Hindlimb muscle (tissue), 1 donor: Measurements from ENCODE around the gene KRTAP5-3. TPM values are rescaled to one million over a fixed set of nuclear protein-coding genes. Genes with fewer than 3 reads are reported as not detected.

Experiments used
- DNase-seq: peaks from one replicate; pipeline ENCODE4 v3.0.0-alpha.2; 2013
- polyA plus RNA-seq: library from polyadenylated mRNA; unstranded; fragments of 120-200 nt; gene quantifications from one replicate; pipeline ENCODE4 v1.2.1, GENCODE V29; 2013; ENCODE audit not compliant: insufficient read length

The KRTAP5-3 gene
- polyA plus RNA-seq, 1 donor: not detected

- DNase-seq: no peak
Measured at GRCh38 chr11:1642288-1643145, 34.3 kb upstream of the KRTAP5-3 start.

GRCh38 chr11:1641096-1641495 is 32.8 kb upstream of the KRTAP5-3 start:
- DNase-seq: no peak

DNA sequence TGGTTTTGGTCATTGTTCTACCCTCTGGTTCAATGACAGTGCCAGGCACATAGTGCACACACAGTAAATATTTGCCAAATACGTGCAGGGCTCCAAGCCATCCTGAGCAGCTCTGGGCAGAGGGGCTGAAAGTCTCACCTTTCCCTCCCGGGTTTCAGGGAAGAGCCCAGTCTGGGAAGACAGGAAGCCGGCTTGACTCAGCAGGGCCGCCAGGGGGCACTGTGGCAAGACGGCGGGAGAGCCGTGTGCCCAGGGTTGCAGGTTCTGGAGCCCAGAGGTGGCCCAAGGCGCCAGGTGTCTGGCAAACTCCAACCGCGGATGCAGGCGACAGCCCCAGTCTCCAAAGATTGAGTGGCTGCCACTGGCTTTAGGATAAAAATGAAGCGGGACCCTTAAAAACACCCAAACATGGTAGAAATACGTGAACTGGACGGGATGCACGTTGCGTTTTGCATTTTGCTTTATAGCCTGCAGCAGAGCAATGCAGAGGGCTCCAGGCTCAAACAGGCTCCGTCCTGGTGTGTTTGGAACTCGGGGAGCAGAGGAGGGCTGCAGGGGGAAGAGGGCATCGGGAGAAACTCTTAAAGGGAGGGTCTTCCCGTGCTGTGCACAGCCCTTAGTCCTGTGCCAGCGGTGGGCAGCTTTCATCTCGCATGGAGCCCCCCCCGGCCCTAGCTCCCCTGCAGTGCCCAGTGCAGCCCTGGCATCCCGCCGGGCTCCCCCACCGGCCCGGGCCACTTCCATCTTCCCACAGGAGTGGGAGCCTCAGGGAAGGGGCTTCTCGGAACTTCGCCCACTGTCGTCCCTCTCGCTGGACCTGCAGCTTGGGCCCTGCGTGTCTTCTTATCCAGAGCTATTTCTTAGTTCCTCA is 32.0 kb upstream of the KRTAP5-3 start:
- DNase-seq: no peak

GRCh38 chr11:1639666-1640065 is 31.4 kb upstream of the KRTAP5-3 start:
- DNase-seq: no peak

DNA sequence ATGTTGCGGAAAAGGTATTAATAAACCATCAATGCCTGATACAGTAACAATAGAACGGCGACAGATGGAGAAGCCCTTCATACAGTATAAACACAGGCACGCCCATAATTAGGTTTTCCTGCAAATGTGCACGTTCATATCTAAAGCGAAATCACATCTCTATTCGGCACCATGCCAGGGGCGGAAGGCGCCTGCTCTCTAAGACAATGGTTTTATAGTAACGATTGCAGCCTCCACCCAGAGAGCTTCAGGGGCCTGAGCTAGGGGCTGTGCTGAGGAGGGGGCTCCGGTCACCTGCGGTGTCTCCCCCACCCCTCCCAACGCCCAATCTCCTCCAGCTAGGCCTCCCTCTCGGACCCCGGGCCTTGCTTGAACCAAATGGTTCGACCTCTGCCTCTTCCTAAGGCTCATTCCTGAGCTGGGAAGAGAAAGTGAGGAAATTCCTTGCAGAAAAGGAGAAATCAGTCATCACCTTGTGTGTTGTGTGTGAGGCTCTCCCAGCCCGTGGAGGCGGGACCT is 30.9 kb upstream of the KRTAP5-3 start:
- DNase-seq: no peak

DNA sequence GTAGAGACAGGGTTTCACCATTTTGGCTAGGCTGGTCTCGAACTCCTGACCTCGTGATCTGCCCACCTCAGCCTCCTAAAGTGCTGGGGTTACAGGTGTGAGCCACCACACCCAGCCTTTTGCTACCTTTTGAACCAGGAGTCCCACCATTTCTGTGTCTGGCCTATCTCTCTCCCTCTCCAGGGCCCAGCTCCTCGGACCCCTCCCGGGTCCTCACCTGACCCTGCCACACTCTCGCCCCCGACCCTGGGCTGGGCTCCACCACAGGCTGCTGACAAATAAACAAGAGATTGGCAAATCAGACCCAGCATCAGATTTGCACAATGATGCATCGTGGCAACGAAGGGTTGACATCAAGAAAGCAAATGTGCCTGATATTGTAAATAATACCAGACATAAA is 30.1 kb upstream of the KRTAP5-3 start:
- DNase-seq: no peak

DNA sequence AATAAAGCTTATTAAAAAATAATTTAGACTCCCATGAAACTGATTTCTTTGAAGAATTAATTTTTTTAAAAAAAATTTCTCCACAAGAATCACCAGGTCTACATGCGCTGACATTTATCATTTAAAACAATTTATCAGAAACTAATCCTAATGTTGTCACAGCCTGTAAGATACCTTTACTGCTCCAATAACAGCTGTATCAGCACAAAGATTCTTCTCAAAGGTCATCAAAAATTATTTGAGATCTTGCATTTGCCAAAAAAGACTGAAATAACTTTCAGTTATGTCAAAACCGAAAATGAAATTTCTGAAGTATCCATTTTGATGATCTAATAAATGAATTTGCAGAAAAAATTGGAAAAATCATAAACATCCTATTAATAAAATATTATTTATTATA is 29.4 kb upstream of the KRTAP5-3 start:
- no peak for DNase-seq

DNA sequence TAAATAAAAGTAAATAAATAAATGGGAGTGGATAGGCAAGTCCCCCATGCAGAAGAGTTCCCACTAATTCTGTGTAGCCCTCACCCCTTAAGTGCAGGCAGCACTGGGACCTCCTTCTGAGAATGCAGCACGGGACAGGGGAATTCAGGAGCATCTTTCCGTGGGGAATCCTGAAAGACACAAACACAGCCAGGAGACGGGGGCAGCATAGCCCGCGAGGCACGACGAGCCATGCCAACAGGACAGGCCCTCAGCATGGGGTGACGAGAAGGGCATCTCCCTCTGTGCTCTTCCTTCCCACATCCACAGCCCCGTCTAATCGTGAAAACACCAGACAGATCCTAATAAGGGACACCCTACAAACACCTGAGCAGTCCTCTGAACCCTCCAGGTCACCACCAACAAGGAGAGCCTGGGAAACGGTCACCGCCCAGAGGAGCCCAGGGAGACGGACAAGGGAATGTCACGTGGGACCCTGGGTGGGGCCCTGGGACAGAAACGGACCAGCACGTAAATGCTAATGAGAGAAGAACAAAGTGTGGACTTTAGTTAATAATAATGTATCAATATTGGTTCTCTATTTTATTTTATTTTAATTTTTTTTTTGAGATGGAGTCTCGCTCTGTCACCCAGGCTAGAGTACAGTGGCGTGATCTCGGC is 28.2 kb upstream of the KRTAP5-3 start:
- no peak for DNase-seq

GRCh38 chr11:1633864-1634263 is 25.6 kb upstream of the KRTAP5-3 start:
- no peak for DNase-seq

- no peak for DNase-seq
Measured at GRCh38 chr11:1632053-1632714, 23.9 kb upstream of the KRTAP5-3 start.

DNA sequence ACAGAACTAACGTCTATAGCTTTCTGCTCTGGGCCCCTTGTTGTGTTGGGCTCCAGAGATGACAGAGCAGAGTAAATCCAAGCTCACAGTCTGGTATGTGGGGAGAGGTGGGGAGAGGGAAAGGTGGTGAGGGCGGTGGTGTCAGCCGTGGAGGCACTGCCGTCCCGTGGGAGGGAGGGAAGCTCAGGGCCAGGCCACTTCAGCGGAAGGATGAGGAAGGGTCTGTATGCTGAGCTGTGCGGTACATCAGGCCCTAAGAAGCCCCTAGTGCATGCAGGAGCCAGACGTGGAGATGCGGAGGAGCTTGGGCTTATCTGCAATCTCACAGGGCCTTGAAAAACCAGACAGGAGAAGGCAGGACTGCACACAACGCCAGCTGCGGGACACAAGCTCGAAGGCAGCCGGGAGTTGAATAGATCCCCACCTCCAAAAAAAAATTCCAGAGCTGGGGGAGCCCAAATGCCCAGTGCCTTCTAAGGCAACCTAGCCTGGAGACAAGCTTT is 22.9 kb upstream of the KRTAP5-3 start:
- DNase-seq: no peak

- DNase-seq: no peak
Measured at GRCh38 chr11:1630271-1630670, 22.0 kb upstream of the KRTAP5-3 start.

GRCh38 chr11:1629326-1630185 is 21.3 kb upstream of the KRTAP5-3 start, which contains the start of gene KRTAP5-5:
Gene KRTAP5-5, plus strand, starts transcription at chr11:1629775. Its CDS starts 66 bp downstream, at chr11:1629841.
- no peak for DNase-seq

DNA sequence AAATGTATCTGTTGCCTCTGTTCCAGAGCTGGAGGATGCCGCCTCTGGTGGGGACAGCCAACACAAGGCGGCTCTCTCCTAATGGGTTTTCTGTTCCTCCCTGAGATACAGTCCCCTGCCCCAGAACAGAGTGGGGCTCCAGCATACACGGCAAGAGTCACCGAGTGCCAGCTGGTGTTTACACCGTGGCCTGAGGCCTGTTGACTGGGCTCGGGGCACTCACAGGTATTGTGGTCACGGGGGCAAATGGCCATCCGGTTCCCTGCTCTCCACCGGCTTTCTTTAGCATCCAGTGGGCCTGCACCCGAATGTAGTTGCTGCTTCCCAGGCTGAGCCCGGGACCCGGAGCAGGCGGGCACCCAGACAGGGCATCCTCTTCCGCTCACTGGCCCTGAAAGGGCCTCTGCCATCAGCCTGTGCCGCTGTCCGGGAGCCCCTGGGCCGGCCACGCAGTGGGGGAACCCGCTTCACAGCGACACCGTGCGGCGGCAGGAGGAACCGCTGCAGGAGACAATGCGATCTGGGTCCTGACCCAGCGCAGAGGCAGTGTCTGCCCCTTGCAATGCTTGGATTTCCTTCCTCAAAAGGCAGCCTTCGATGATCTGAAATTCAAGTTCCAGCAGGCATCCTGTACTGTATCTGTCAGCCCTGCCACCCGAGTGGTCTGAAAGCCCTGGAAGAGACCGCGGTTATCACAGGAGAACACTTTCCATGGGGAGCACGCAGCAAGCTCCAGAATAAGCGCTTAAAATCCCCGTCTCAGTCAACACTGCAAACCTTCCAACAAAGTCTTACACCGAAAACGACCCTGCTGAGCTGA is 20.5 kb upstream of the KRTAP5-3 start:
- DNase-seq: peak; percentile 47

- DNase-seq: no peak
Measured at GRCh38 chr11:1625541-1625940, 17.3 kb upstream of the KRTAP5-3 start.

DNA sequence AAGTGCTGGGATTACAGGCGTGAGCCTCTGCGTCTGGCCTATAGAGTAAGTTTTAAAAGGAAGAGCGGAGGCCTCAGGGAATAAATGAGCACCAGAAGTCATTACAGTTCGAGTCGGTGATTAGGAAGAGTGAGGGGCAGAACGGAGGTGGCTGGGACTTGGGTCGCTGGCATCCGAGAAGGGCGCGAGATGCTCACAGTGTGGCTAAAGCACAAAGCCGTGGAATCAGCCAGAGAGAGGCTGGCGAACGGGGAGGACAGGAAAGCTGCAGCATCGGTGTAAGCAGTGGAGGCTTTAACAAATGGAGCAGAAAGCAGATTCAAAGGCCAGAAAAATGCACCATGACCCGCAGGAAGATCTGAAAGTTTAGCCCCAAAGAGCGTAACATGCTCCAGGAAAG is 16.4 kb upstream of the KRTAP5-3 start:
- no peak for DNase-seq

GRCh38 chr11:1623716-1624115 is 15.5 kb upstream of the KRTAP5-3 start:
- DNase-seq: no peak

GRCh38 chr11:1622086-1622485 is 13.8 kb upstream of the KRTAP5-3 start, which contains the start of gene KRTAP5-4:
Gene KRTAP5-4, minus strand, starts transcription at chr11:1622138. Its CDS starts 45 bp downstream, at chr11:1622093.
- DNase-seq: no peak

DNA sequence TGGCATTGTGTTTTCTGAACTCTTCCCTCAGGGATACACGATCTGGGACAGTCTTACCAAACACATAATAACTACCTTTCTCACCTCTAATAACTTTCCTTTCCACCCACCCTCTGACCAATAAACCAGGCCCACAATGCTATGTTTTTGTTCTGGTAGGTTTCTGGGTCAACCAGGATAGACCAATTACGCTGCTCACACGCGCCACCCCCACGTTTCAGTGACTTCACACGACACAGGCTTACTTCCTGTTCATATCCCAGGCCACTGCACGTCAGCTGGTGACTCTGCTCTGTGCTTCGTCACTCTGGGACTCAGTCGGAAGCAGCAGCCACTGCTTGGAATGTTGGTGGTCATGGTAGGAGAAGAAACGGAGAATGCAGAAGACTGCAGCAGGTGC is 11.2 kb upstream of the KRTAP5-3 start:
- DNase-seq: no peak

GRCh38 chr11:1618231-1618630 is 10.0 kb upstream of the KRTAP5-3 start:
- DNase-seq: no peak
